Measurements from ENCODE around the gene GPR3. TPM values are rescaled to one million over a fixed set of nuclear protein-coding genes. Genes with fewer than 3 reads are reported as not detected.

The GPR3 gene
- total and polyA plus RNA-seq, 2 of the 8 experiments (the other 6 are each of a cell fraction or from before 2014, with no cell fraction given) = 9.9 to 26.5 TPM

GRCh38 chr1:27353629-27354028 lies 38.8 kb upstream of the GPR3 start:
- peaks cover 0 to 7% of the 10 kb centered on the region in 2 experiments for H4K20me1 ChIP-seq (replicated peaks in 1 of 2; ENCODE audit: control insufficient read depth in 1 of 2, insufficient read depth in 2 of 2, low read length in 2 of 2)
- no peak for TF ChIP-seq RBBP5 (IDR thresholded peaks at IDR 0.05; ENCODE audit: borderline replicate concordance, low read depth, low read length)
- no peak for TF ChIP-seq CREB1 (IDR thresholded peaks at IDR 0.05)
- no peak for TF ChIP-seq SIRT6 (IDR thresholded peaks at IDR 0.05; ENCODE audit: low read length)
- H3K79me2 ChIP-seq (ENCODE audit: control insufficient read depth in 1 of 2, insufficient read depth in 2 of 2, low read length in 2 of 2) = no peaks in the 10 kb centered on the region
- H3K56ac ChIP-seq (replicated peaks; ENCODE audit: insufficient read length, low read depth, low read length) = no peak overlapping the region
- H2BK15ac ChIP-seq (ENCODE audit: low read length) = no peak overlapping the region
- H4K8ac ChIP-seq (ENCODE audit: extremely low read depth, insufficient read depth, low read length) = no peak overlapping the region
- H3K14ac ChIP-seq (ENCODE audit: insufficient read length) = no peak overlapping the region
- DNase-seq (ENCODE audit: low read depth in 1 of 2, low spot score in 2 of 2) = no peak
- no peaks in the 10 kb centered on the region for H3K79me1 ChIP-seq (ENCODE audit: low read depth, low read length)
- no peak overlapping the region for H3K4ac ChIP-seq (replicated peaks; ENCODE audit: insufficient read length, low read depth, low read length)
- H3K9ac ChIP-seq (replicated peaks in 1 of 4; ENCODE audit: extremely low read depth in 1 of 4, low read depth in 3 of 4, low read length in 3 of 4) = no peak overlapping the region
- no peak overlapping the region for H2AFZ ChIP-seq (ENCODE audit: low read length)
- no peak overlapping the region for H4K5ac ChIP-seq (ENCODE audit: insufficient read length, low read depth, low read length)
- ChIA-PET POLR2A (ENCODE audit: partially characterized antibody) (interaction anchor here (0.9 to 10.9 kb wide), 5 partner anchors 8 to 47 kb away, joined by 3 to 101 read pairs (median 6); partner anchors contain the start of genes MAP3K6 and SYTL1), CTCF (ENCODE audit: partially characterized antibody) (interaction anchor here (0.6 to 28.8 kb wide), 12 partner anchors 8 to 430 kb away, joined by 3 to 625 read pairs (median 32); partner anchors contain the start of genes CD164L2, FCN3, GPR3 and MAP3K6)
- peaks cover 0 to 22% (median 15%) of the 10 kb centered on the region in 4 experiments; a peak in 6 of 7 replicates for H3K27me3 ChIP-seq (replicated peaks in 1 of 4; ENCODE audit: control insufficient read depth in 3 of 4, extremely low read depth in 1 of 4, insufficient read depth in 3 of 4, low read length in 3 of 4)
- H3K4me2 ChIP-seq (ENCODE audit: insufficient read depth in 1 of 2, low read depth in 2 of 2, low read length in 2 of 2) = no peak overlapping the region
- no peak overlapping the region for H4K91ac ChIP-seq (replicated peaks; ENCODE audit: insufficient read length, low read length)
- H2BK5ac ChIP-seq (ENCODE audit: low read depth, low read length) = no peak overlapping the region
- H3K36me3 ChIP-seq (ENCODE audit: control insufficient read depth in 2 of 4, insufficient read depth in 4 of 4, low read length in 3 of 4) = no peaks in the 10 kb centered on the region
- WGBS, 2 experiments (ENCODE audit: extremely low coverage in 1 of 2, insufficient coverage in 1 of 2, insufficient read length in 1 of 2, insufficient replicate concordance in 2 of 2, low coverage in 1 of 2, low lambda C conversion rate in 2 of 2, missing lambda C conversion rate in 1 of 2) = 90% methylated on average over 3 of the region's 3 CpGs; no CpG with 5 or more reads in 1 of the 2 experiments
- H3K4me1 ChIP-seq (replicated peaks in 1 of 4; ENCODE audit: control insufficient read depth in 3 of 4, insufficient read depth in 4 of 4, low read length in 3 of 4) = peaks cover 0 to 23% (median 9%) of the 10 kb centered on the region in 4 experiments; a peak in 6 of 7 replicates
- no peak overlapping the region for H2BK120ac ChIP-seq (replicated peaks; ENCODE audit: low read depth, low read length)
- no peak overlapping the region for H3K4me3 ChIP-seq (ENCODE audit: extremely low read depth in 1 of 4, insufficient read depth in 2 of 4, low read depth in 3 of 4, low read length in 4 of 4)
- FAIRE-seq = no peak
- H3K18ac ChIP-seq (ENCODE audit: extremely low read depth, low read length) = no peak overlapping the region
- H2BK20ac ChIP-seq (ENCODE audit: low read length) = no peak overlapping the region
- H2BK12ac ChIP-seq (ENCODE audit: low read depth, low read length) = no peak overlapping the region
- H3K23ac ChIP-seq (ENCODE audit: insufficient read length) = no peak overlapping the region
- no peak overlapping the region for H3K27ac ChIP-seq (ENCODE audit: low read depth, low read length)
- H3K23me2 ChIP-seq (ENCODE audit: low read depth, low read length) = peaks cover 25% of the 10 kb centered on the region
- no peaks in the 10 kb centered on the region for H3K9me3 ChIP-seq (ENCODE audit: insufficient read depth in 2 of 2, low read depth in 1 of 2, low read length in 1 of 2)
- H2AK5ac ChIP-seq (ENCODE audit: low read depth, low read length) = no peak overlapping the region

Data from H1 (cell line).